ENCODE measurements around the gene KIAA1958.

Gene KIAA1958

DNA sequence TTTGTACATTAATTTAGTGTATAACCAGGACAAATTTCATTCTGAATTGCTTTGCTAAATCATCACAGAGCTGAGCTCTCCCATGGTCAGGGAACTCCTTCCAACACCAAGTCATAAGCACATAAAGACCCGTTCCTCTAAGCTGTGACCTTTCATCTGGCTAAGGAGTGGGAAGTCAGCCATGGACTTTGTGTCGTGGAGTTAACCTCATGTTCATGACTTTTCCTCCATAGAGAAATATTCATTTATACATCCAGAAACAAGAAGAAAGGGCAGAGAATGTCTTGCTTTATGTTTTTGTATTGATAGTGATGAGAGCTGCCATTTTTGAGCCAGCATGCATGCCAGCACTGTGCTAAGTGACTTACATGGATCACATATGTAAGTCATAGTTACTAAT, 133.8 kb downstream of the KIAA1958 start:
- Histone ChIP-seq H3K9me3 (no peaks in the 10 kb centered on the region), H3K36me3 (peaks cover 0 to 9% (median 8%) of the 10 kb centered on the region in 3 donors), H3K27ac (no peak overlapping the region), H3K4me3 (no peak overlapping the region), H3K27me3 (no peaks in the 10 kb centered on the region), H3K4me1 (no peaks in the 10 kb centered on the region)
- DNase-seq, result no peak
- intact Hi-C loops (cut with DNase I; ENCODE audit: low total_unique reads), result no loop called here
- TF ChIP-seq, protein P1, sequence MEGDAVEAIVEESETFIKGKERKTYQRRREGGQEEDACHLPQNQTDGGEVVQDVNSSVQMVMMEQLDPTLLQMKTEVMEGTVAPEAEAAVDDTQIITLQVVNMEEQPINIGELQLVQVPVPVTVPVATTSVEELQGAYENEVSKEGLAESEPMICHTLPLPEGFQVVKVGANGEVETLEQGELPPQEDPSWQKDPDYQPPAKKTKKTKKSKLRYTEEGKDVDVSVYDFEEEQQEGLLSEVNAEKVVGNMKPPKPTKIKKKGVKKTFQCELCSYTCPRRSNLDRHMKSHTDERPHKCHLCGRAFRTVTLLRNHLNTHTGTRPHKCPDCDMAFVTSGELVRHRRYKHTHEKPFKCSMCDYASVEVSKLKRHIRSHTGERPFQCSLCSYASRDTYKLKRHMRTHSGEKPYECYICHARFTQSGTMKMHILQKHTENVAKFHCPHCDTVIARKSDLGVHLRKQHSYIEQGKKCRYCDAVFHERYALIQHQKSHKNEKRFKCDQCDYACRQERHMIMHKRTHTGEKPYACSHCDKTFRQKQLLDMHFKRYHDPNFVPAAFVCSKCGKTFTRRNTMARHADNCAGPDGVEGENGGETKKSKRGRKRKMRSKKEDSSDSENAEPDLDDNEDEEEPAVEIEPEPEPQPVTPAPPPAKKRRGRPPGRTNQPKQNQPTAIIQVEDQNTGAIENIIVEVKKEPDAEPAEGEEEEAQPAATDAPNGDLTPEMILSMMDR (IDR thresholded peaks at IDR 0.05), result no peak

DNA sequence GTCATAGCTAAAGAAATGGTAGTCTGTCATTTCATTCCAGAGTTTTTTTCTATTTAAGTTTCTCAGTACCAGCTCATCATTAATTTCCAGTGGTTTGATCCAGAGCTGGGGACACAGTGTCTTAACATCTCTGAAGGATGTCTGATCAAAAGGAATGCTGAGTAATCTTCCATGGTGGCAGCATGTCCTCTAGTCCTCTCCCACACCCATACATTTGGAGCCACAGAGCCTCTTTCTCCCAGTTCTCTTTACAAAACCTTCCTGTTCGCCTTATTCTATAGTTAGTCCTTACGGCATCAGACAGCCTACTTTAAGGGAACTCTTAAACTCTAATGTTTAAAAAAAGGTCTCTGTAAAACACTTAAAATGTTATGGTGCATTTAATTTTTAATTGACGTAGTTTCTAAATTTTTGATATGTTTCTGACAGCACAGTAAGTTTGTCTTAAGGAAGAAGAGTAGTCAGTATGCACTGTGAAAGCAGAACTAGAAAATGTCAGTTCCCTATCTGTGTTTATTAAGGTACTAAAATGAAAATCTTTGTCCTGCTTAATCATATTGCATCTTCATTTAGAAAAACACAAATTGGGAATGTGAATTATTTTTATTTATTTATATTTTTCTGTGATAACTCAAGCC, 134.5 kb downstream of the KIAA1958 start:
- Histone ChIP-seq H3K4me1 (no peaks in the 10 kb centered on the region), H3K36me3 (peaks cover 0 to 9% (median 8%) of the 10 kb centered on the region in 3 donors), H3K4me3 (no peak overlapping the region), H3K27me3 (no peaks in the 10 kb centered on the region), H3K9me3 (no peaks in the 10 kb centered on the region), H3K27ac (no peak overlapping the region)
- TF ChIP-seq, protein P1 (IDR thresholded peaks at IDR 0.05), result no peak
- no peak for DNase-seq
- intact Hi-C loops (cut with DNase I; ENCODE audit: low total_unique reads), result no loop called here

- H3K4me3 ChIP-seq, result no peak overlapping the region
- intact Hi-C loops (cut with DNase I; ENCODE audit: low total_unique reads), result no loop called here
- no peaks in the 10 kb centered on the region for H3K27me3 ChIP-seq
- no peak overlapping the region for H3K27ac ChIP-seq
- H3K9me3 ChIP-seq, result no peaks in the 10 kb centered on the region
- H3K4me1 ChIP-seq, result no peaks in the 10 kb centered on the region
- no peak for DNase-seq
- H3K36me3 ChIP-seq, result peaks cover 0 to 4% (median 3%) of the 10 kb centered on the region in 3 donors
- TF ChIP-seq, protein P1 (IDR thresholded peaks at IDR 0.05), result no peak
Observed at GRCh38 chr9:112623198-112623597, 136.6 kb downstream of the KIAA1958 start.

GRCh38 chr9:112624711-112625707, 138.4 kb downstream of the KIAA1958 start:
- H3K36me3 ChIP-seq, result no peaks in the 10 kb centered on the region

GRCh38 chr9:112629671-112630485, 143.3 kb downstream of the KIAA1958 start:
- no peak overlapping the region for H3K4me3 ChIP-seq
- intact Hi-C loops (cut with DNase I; ENCODE audit: low total_unique reads), result no loop called here
- TF ChIP-seq, protein P1 (IDR thresholded peaks at IDR 0.05), result no peak

More at GRCh38 chr9:112624711-112625707, 138.4 kb downstream of the KIAA1958 start:
- intact Hi-C loops (cut with DNase I; ENCODE audit: low total_unique reads), result no loop called here
- no peak for DNase-seq
- TF ChIP-seq, protein P1 (IDR thresholded peaks at IDR 0.05), result no peak
- H3K9me3 ChIP-seq, result no peaks in the 10 kb centered on the region
- H3K4me1 ChIP-seq, result no peaks in the 10 kb centered on the region
- no peaks in the 10 kb centered on the region for H3K27me3 ChIP-seq
- H3K27ac ChIP-seq, result no peak overlapping the region
- no peak overlapping the region for H3K4me3 ChIP-seq

More at GRCh38 chr9:112629671-112630485, 143.3 kb downstream of the KIAA1958 start:
- Histone ChIP-seq H3K27me3 (no peaks in the 10 kb centered on the region), H3K9me3 (no peaks in the 10 kb centered on the region), H3K36me3 (no peaks in the 10 kb centered on the region), H3K27ac (no peak overlapping the region), H3K4me1 (no peaks in the 10 kb centered on the region)
- DNase-seq, result no peak

Measured in tibial artery (tissue), 4 donors.